Ectodermal cell (in vitro differentiated cells): Measurements from ENCODE around the gene PTPN13.

Experiments used
- H3K27ac ChIP-seq: 2 replicates; pipeline ENCODE4 v1.7.0; 2013; ENCODE audit warnings: mild to moderate bottlenecking, low read depth, low read length; ENCODE audit not compliant: insufficient read depth, poor library complexity, severe bottlenecking
- H3K27me3 ChIP-seq: 2 replicates; pipeline ENCODE4 v1.7.0; 2013; ENCODE audit warnings: mild to moderate bottlenecking, low read length; ENCODE audit not compliant: insufficient read depth, control insufficient read depth, poor library complexity, severe bottlenecking
- H3K36me3 ChIP-seq: one replicate; pipeline ENCODE4 v1.7.0; 2013; ENCODE audit warnings: low read length; ENCODE audit not compliant: control insufficient read depth, insufficient read depth
- H3K4me1 ChIP-seq: one replicate; pipeline ENCODE4 v1.7.0; 2013; ENCODE audit warnings: low read length; ENCODE audit not compliant: control insufficient read depth, insufficient read depth
- H3K4me3 ChIP-seq: 2 replicates; pipeline ENCODE4 v1.7.0; 2013; ENCODE audit warnings: low read depth, low read length, control low read depth; ENCODE audit not compliant: insufficient read depth
- H3K9me3 ChIP-seq: 2 replicates; pipeline ENCODE4 v1.7.0; 2013; ENCODE audit warnings: mild to moderate bottlenecking, low read length, moderate library complexity; ENCODE audit not compliant: control insufficient read depth
- WGBS, 2 experiments: methylation state at CpG; one replicate each; pipeline ENCODE4 v1.1.7; 2013; ENCODE audit warnings: missing lambda C conversion rate in 2 of 2; 5-methylcytosine and 5-hydroxymethylcytosine counted together

Gene PTPN13

GRCh38 chr4:86788826-86789225 lies 194.7 kb downstream of the PTPN13 start:
- WGBS, 2 experiments: 82 to 91% methylated on average over 2 of the region's 2 CpGs
- no peak overlapping the region for H3K27ac ChIP-seq
- no peaks in the 10 kb centered on the region for H3K27me3 ChIP-seq
- H3K4me3 ChIP-seq: no peak overlapping the region
- no peaks in the 10 kb centered on the region for H3K4me1 ChIP-seq
- peaks cover 2% of the 10 kb centered on the region for H3K9me3 ChIP-seq
- H3K36me3 ChIP-seq: peaks cover 65% of the 10 kb centered on the region

- WGBS, 2 experiments: 92 to 94% methylated on average over 8 of the region's 8 CpGs
- no peaks in the 10 kb centered on the region for H3K27me3 ChIP-seq
- H3K4me1 ChIP-seq: no peaks in the 10 kb centered on the region
- no peak overlapping the region for H3K27ac ChIP-seq
- H3K36me3 ChIP-seq: peaks cover 51% of the 10 kb centered on the region
- H3K9me3 ChIP-seq: peaks cover 2% of the 10 kb centered on the region
- no peak overlapping the region for H3K4me3 ChIP-seq
Measured at GRCh38 chr4:86791126-86791525, 197.0 kb downstream of the PTPN13 start.

GRCh38 chr4:86809809-86810208 lies 215.7 kb downstream of the PTPN13 start:
- Histone ChIP-seq H3K4me1 (no peaks in the 10 kb centered on the region), H3K9me3 (no peaks in the 10 kb centered on the region), H3K4me3 (no peak overlapping the region), H3K27me3 (no peaks in the 10 kb centered on the region), H3K36me3 (peaks cover 57% of the 10 kb centered on the region), H3K27ac (no peak overlapping the region)
- 92 to 97% methylated on average over 2 of the region's 3 CpGs for WGBS, 2 experiments

GRCh38 chr4:86810847-86811246 lies 216.7 kb downstream of the PTPN13 start:
- H3K27me3 ChIP-seq: no peaks in the 10 kb centered on the region
- H3K36me3 ChIP-seq: peaks cover 56% of the 10 kb centered on the region
- H3K27ac ChIP-seq: no peak overlapping the region
- WGBS, 2 experiments: 93 to 100% methylated on average over 3 of the region's 3 CpGs
- no peaks in the 10 kb centered on the region for H3K9me3 ChIP-seq
- no peaks in the 10 kb centered on the region for H3K4me1 ChIP-seq
- no peak overlapping the region for H3K4me3 ChIP-seq

GRCh38 chr4:86815653-86816052 lies 221.5 kb downstream of the PTPN13 start:
- Histone ChIP-seq H3K27me3 (no peaks in the 10 kb centered on the region), H3K9me3 (no peaks in the 10 kb centered on the region), H3K36me3 (peaks cover 38% of the 10 kb centered on the region), H3K4me1 (no peaks in the 10 kb centered on the region), H3K4me3 (no peak overlapping the region), H3K27ac (no peak overlapping the region)
- 100% methylated on average over 1 of the region's 1 CpG for WGBS, 2 experiments

- Histone ChIP-seq H3K27me3 (no peaks in the 10 kb centered on the region), H3K4me3 (no peak overlapping the region), H3K4me1 (no peaks in the 10 kb centered on the region), H3K27ac (peak overlapping the region; percentile 36), H3K36me3 (peaks cover 33% of the 10 kb centered on the region), H3K9me3 (no peaks in the 10 kb centered on the region)
- WGBS, 2 experiments: 95 to 96% methylated on average over 9 of the region's 9 CpGs
Measured at GRCh38 chr4:86816501-86817273, 222.6 kb downstream of the PTPN13 start.

- H3K27me3 ChIP-seq: no peaks in the 10 kb centered on the region
- H3K9me3 ChIP-seq: no peaks in the 10 kb centered on the region
- H3K36me3 ChIP-seq: peaks cover 20% of the 10 kb centered on the region
- H3K4me3 ChIP-seq: no peak overlapping the region
- no peaks in the 10 kb centered on the region for H3K4me1 ChIP-seq
- no peak overlapping the region for H3K27ac ChIP-seq
- WGBS, 2 experiments: 87 to 100% methylated on average over 2 of the region's 2 CpGs
Measured at GRCh38 chr4:86818211-86818610, 224.1 kb downstream of the PTPN13 start.

- H3K4me3 ChIP-seq: no peak overlapping the region
- no peaks in the 10 kb centered on the region for H3K27me3 ChIP-seq
- peaks cover 17% of the 10 kb centered on the region for H3K36me3 ChIP-seq
- 96 to 98% methylated on average over 3 of the region's 3 CpGs for WGBS, 2 experiments
- no peaks in the 10 kb centered on the region for H3K9me3 ChIP-seq
- no peak overlapping the region for H3K27ac ChIP-seq
- H3K4me1 ChIP-seq: no peaks in the 10 kb centered on the region
Measured at GRCh38 chr4:86818841-86819240, 224.7 kb downstream of the PTPN13 start.

- peaks cover 14% of the 10 kb centered on the region for H3K36me3 ChIP-seq
- 93 to 94% methylated on average over 7 of the region's 7 CpGs for WGBS, 2 experiments
- H3K4me3 ChIP-seq: no peak overlapping the region
- H3K9me3 ChIP-seq: no peaks in the 10 kb centered on the region
- H3K4me1 ChIP-seq: no peaks in the 10 kb centered on the region
- no peak overlapping the region for H3K27ac ChIP-seq
- H3K27me3 ChIP-seq: no peaks in the 10 kb centered on the region
Measured at GRCh38 chr4:86819561-86819960, 225.4 kb downstream of the PTPN13 start.

- Histone ChIP-seq H3K27me3 (no peaks in the 10 kb centered on the region), H3K36me3 (peaks cover under 1% of the 10 kb centered on the region), H3K4me3 (no peak overlapping the region), H3K9me3 (no peaks in the 10 kb centered on the region), H3K27ac (no peak overlapping the region), H3K4me1 (no peaks in the 10 kb centered on the region)
- 86% methylated on average over 1 of the region's 1 CpG; no CpG with 5 or more reads in 1 of the 2 experiments for WGBS, 2 experiments
Measured at GRCh38 chr4:86821151-86821550, 227.0 kb downstream of the PTPN13 start.
